GM19099 (cell line): ENCODE results near the gene SP7.

ENCODE experiments used
- POLR2A ChIP-seq: IDR thresholded peaks from 3 replicates; pipeline ENCODE4 v1.6.1; 2011; ENCODE audit warnings: low read depth; ENCODE audit not compliant: insufficient read length; ENCODE audit errors: extremely low read depth

The SP7 gene

DNA sequence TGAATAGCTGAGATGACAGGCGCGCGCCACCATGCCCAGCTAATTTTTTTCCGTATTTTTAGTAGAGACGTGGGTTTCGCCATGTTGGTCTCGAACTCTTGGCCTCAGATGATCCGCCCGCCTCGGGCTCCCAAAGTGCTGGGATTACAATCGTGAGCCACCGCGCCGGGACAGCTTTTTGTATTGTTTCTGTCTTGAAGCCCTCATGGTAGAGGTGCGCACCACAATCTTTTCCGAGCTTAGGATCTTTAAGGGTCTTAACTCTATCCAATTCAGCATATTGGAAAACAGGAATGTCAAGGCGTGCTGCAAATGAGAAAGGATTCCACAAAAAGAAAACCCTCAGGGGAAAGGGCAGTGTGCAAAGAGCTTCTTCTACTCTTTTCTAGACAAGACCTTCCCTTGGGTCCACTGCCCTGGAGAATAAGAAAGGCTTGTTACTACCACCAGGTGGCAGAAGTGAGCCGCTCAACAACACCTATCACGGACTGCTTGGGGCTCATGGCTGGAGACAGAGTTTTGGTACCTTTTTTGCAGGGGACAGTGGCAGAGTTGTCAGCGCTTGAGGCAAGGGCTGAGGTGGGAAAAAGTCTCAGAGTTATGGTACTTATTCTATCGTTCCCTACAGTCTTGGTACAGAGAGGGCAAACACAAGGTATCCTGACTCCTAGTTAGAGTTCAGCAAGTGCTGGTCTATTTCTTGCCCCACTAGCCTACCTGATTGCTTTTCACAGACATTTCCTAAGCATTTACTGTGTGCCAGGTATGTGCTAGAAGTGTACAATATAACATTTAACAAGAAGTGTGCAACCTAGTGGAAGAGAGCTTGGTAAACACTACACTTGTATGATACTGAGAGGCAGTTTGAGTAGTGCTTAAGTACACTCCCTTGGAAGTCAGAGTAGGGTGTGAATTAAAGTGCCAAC, 16.4 kb upstream of the SP7 start:
- no peak for TF ChIP-seq POLR2A

DNA sequence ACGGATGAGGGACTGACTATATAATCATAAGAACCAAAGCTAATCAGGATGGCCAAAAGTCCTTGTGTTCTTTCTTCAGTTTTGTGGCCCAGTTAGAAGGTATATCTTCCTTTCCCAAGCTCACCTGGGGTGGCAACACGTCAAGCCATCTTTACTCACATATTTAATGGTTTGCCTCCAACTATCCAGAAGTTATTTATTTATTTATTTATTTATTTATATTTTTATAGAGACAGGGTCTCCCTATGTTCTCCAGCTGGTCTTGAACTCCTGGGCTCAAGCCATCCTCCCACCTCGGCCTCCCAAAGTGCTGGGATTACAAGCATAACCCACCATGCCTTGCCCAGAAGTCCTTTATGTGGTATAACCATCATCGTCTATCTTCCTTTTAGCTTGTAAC, 11.8 kb upstream of the SP7 start:
- TF ChIP-seq POLR2A = no peak

DNA sequence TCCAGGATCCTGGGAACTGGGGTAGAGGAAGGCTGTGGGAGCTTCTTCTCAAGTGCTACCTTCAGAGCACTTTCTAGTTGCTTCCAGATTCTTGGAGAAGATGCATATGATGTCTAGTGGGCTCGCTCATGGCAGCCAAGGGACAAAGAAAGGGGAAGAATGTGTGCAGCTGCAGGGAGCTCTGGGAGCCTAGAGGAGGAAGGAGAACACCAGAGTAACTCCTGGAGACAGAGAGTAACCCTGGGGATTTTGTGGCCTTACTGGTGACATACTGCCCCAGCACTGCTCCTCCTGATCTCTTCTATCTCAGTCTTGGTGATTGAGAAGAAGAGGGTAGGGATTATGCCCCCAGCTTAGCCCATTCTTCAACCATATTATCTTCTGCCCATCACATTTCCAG, 10.3 kb upstream of the SP7 start:
- no peak for TF ChIP-seq POLR2A

DNA sequence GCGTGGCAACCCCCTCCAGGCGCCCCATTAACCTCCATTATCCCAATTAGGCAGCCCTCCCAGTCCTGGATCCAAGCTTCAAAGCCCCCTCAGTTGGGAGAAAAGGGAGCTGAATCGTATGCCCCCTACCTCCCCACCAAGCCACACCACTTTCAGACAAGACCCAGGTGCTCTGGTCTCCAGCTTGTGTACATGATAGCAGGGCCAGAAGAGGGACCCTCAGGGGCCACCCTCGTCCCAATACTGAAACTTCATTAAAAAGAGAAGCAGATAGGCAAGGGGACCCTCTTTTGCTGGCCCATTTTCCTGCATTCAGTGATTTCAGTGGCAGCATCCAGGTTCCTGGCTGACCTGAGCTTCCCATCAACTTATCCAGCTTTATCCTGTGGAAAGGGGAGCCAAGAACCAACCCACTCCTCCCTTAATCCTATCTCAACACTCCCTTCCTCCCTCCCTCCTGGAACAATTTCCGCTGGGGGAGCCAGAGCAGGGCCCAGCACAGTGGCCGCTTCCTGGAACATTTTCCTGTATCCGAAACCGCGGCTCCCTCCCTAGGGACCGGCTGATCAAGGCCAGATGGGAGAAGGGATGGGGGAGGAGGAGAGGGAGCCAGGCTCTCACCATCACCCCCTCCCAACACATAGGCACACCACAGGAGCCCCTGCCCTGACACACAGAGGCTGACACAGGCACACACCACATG, 9.5 kb upstream of the SP7 start:
- no peak for TF ChIP-seq POLR2A

DNA sequence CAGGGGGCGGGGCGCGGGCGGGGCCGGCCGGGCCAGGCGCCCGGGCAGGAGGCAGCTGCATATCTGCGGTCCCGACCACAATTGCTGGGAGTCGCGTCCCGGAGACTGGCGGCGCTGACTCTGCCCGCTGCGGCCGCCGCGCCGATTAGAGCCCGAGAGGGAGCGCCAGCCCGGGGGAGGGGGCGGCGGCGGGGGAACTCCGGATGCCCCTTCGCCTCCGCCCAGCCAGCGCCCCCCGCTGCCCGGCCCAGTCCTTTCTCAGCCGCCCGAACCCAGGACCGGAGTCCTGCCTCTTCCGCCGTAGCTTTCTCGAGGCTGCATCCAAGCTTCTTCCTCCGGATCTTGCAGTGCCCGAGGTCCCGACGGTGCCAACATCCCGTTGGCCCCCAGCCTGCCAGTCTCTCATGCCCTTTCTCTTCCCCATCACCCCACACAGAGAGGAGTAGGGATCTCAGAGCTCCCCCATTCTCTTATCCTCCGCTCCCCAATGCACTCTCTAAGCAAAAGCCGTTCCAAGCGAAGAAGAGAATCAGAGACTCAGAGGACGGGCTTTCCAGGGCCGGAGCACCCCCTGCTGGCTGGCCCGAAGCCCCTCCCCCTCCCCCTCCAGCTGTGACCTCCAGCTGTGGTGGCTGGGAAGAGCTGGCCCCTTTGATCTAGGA, 8.8 kb upstream of the SP7 start:
- no peak for TF ChIP-seq POLR2A

DNA sequence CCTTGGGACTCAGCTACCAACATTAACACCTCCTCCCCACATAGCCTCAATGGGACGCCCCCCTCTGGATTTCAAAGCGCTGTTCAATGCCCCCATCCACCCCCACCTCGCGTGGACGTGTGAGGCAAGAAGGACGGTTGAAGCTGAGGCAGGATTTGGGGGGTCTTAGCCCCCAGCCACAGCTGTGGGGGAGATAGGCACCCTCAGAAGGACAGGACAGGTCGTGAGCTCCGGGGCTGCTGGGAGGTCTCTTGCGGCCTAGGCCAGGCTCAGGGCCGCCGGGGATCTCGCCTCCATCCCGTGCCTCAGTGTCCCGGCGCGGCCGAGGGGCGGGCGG, 8.3 kb upstream of the SP7 start:
- no peak for TF ChIP-seq POLR2A

DNA sequence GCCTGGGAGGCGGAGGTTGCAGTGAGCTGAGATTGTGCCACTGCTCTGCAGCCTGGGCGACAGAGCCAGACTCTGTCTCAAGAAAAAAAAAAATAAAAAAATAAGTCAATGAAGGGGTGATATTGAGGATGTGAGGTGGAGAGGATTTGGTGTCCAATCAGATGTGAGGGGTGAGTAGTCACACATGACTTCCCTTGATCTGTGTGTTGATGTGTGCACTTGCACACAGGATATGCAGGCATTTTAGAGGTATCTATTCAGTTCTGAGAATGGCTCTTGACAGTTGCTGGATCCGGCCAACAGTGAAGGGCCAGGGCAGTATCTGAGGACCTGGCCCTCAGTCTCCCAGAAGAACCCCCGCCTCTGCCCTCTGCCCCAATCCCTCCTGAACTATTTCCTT, 7.8 kb upstream of the SP7 start:
- no peak for TF ChIP-seq POLR2A

DNA sequence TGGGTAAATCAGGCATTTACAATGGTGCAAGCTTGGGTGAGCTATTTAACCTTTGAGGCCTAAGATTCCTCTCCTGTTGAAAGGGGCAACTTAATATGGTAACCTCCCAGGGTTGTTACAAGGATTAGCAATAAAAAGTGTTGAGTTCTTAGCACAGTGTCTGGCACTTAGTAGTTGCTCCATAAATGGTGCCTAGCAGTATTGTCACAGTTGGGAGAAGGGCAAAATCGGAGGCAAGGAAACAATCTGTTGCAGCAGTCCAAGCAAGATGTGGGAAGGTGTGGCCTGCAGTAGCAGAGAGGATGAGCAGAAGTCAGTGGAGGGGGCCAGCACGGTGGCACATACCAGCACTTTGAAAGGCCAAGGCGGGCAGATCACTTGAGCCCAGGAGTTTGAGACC, 7.3 kb upstream of the SP7 start:
- TF ChIP-seq POLR2A = no peak

DNA sequence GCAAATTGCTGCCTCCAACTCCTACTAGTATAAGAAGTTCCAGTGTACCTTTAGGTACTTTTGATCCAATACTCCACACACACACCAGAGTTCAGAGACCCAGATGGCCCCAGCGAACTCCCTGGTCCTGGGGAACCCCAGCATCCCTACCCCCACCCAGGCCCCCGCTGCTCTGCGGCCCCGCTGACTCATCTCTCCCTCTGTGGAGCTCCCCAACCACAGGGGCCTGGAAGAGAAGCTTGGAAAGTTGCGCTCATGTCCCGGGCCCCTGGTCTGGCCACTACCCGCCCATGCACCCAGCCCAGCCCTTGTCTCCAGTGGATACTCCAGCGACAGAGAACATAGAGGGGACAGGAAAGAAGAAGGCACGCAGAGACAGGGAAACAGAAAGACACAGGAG, 4.2 kb upstream of the SP7 start:
- TF ChIP-seq POLR2A = no peak

DNA sequence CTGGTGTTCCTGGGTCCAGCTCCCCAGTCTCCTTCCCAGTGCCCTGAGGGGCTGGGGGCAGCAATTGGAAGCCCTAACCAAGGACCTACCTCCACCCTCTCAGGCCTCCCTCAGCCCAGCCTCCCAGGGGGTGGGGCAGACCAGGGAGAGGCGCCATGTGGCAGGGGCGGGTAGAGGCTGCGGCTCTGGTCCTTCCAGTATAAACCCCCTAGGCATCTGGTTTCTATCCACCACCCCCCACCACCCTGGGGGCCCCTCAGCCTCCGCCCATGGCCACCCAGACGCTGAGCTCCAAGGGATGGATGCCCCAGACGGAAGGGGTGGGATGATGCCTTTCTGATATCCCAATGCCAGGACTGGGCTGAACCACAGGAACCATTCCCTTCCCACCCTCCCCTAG, 2.8 kb upstream of the SP7 start:
- TF ChIP-seq POLR2A = no peak

DNA sequence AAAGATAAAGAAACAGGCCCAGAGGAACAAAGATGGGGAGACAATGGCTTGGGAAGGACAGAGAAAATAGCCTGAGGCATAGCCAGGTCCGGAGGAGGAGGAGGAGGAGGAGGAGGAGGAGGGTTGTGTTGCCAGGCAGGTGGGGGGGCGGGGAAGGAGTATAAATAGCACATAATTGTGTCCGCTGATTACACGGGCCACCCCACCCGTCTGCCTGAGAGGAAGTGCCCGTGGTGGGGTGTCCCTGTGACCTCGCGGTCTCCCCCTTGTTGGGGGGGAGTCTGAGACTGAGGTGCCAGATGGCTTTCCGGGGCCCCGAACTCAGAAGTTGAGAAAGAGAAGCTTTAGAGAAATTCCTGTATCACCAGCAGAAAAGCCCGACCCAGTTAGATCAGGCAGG, 1.9 kb upstream of the SP7 start:
- no peak for TF ChIP-seq POLR2A

DNA sequence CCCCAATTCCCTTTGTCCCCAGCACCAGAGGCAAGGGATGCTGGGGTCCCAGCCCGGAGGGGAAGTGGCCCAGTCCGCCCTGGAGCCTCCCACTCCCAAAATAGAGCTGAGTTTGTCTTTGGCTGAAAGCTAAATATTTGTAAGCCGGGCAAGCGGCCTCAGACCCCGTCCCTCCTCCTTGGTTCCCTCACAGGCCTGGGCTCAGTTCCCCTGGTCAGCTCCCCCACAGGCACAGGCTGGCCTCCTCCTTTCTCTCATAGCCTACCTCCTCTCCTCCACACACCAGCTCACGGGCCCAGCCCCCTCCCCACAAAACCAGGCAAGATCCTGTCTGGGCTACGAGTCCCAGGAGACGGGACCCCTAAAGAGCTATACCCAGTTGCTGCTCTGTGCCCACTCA, 1.3 kb downstream of the SP7 start:
- TF ChIP-seq POLR2A = no peak

DNA sequence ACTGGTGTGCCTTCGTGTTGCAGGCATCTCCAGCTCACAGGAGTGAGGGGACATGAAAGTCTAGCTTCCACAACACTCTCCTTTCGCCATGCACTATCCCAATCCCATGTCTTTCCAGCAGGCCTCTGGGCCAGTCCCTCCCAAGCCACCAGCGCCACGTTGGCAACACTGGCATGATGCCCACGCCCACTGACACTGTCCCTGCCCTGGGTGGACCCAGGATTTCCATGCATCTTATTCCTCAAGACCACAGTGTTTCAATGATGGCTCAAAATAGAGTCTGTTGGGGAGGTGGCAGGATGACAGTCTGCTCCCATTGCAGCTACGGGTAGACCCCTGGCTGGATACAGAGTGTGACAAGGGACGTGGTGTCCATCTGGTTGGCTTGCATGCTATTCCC, 2.3 kb downstream of the SP7 start:
- no peak for TF ChIP-seq POLR2A

DNA sequence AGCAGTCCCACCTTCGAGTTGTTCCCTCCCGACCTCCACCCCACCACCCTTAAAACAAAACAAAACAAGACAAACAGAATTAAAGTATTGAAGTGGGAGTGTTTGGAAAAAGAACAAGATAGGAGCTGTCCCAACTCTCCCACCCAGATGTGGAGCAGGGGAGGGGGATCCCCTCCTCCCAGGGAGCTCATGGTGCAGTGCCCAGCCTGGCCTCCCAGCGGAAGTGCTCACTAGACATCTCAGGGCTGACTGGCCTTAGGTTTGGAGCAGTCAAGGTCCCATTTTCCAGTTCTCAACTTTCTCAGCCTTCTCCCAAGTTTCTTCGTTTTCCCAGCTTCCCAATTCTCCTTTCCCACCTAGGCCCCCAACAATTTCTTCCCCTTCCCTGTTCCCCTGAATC, 2.9 kb downstream of the SP7 start:
- no peak for TF ChIP-seq POLR2A

DNA sequence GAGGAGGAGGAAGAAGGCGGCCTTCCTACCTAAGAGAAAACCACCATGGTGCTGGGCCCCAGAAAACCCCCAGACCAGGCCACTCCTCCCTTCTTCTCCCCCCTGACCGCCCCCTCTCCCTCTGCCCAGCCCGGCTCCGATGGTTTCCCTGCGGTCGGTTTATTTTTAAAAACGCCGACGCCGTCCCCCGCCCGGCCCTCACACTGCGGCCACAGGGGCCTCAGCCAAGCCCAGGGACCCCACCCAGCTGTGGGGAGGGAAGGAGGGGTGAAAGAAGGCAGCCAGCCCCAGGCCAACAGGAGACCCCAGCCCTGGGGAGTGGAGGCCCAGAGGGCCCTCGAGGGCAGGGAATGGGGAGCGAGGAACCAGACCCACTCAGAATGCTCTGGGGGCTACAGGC, 3.4 kb downstream of the SP7 start:
- no peak for TF ChIP-seq POLR2A

DNA sequence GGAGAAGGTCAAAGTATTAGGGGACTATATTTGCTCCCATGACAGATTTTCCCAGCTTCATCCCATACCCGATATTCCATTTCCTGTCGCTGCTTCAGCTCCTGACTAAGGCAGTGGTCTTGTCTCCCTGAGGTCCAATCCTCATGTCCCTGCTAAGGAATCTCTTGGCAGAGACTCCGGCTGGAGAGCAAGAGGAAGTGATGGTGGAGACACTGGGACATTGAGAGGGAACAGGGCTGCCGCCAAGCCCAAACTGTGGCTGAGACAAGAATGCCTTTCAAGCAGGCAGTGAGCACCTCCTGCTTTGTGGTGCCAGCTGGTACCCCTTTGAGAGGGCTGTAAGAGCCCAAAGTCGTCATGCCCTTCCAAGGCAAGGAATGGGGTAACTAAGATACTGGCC, 5.5 kb downstream of the SP7 start:
- TF ChIP-seq POLR2A = no peak
